Activated naive CD8-positive, alpha-beta T cell treated with anti-CD3 and anti-CD28 coated beads, Interleukin-2, amount 50 U/mL, for 24 hours (primary cell): Measurements from ENCODE around the gene ZNF516.

Experiments used
- ATAC-seq: fragments of 150-1000 bp; cut with Tn5 transposase; one replicate; pipeline ENCODE4 v1.10.0; 2021
- DNase-seq: peaks from one replicate; pipeline ENCODE4 v3.0.0; 2021
- H3K27ac Mint-ChIP-seq: one replicate; pipeline ENCODE4 v1.8.0; 2021; ENCODE audit warnings: mild to moderate bottlenecking, mixed read lengths
- H3K27me3 Mint-ChIP-seq: one replicate; pipeline ENCODE4 v1.8.0; 2021; ENCODE audit warnings: mixed read lengths
- H3K36me3 Mint-ChIP-seq: one replicate; pipeline ENCODE4 v1.8.0; 2021; ENCODE audit warnings: low read depth, mixed read lengths
- H3K4me1 Mint-ChIP-seq: one replicate; pipeline ENCODE4 v1.8.0; 2021; ENCODE audit warnings: mixed read lengths
- H3K4me3 Mint-ChIP-seq: one replicate; pipeline ENCODE4 v1.8.0; 2021; ENCODE audit warnings: mild to moderate bottlenecking, moderate library complexity, mixed read lengths
- H3K9me3 Mint-ChIP-seq: one replicate; pipeline ENCODE4 v1.8.0; 2021; ENCODE audit warnings: mixed read lengths

The ZNF516 gene

DNA sequence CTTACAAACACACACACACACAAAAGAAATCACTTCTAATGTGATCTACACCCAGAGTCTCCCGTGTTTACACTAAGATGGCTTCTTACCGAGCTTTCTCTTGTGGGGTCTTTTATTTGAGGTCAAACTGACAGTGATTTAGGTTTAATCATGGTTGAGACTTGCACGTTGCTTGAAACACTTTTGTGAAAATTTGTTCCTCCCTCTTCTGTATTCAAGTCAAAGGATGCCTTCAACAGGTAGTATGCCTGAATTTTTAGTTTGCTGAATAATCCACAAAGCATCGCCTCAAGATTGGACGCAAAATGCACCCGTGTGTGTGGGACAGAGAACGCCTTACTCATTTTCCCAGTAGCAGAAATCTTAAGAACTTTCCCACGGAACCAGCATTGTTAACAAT, 4.0 kb upstream of the ZNF516 start:
- no peak overlapping the region for H3K4me3 Mint-ChIP-seq
- H3K27me3 Mint-ChIP-seq: peaks cover 23% of the 10 kb centered on the region
- ATAC-seq (no peak), DNase-seq (no peak)
- H3K4me1 Mint-ChIP-seq: peaks cover 16% of the 10 kb centered on the region
- H3K27ac Mint-ChIP-seq: no peak overlapping the region
- no peaks in the 10 kb centered on the region for H3K36me3 Mint-ChIP-seq
- no peaks in the 10 kb centered on the region for H3K9me3 Mint-ChIP-seq

DNA sequence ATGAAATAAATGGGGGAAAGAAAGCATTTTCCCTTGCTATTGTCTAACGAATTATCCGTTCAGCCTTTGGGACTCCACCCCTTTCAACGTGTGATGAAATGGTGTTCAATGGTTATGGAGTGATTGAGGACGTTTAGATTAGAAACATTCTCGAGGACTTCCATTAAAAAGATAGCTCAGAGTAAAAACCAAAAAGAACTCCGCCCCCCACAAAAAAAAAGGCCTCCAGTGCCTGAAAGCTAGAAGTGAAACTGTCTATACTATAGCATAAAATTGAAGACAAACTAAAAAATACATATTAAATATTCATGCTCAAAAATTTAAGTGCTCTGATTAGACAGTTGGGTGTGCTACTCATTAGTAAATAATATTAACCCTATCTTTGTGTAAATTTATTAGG, 3.0 kb upstream of the ZNF516 start:
- Mint-ChIP-seq H3K27ac (no peak overlapping the region), H3K36me3 (no peaks in the 10 kb centered on the region), H3K27me3 (peaks cover 27% of the 10 kb centered on the region), H3K4me1 (peaks cover 24% of the 10 kb centered on the region), H3K4me3 (no peak overlapping the region), H3K9me3 (no peaks in the 10 kb centered on the region)
- no peak for ATAC-seq
- DNase-seq: no peak

DNA sequence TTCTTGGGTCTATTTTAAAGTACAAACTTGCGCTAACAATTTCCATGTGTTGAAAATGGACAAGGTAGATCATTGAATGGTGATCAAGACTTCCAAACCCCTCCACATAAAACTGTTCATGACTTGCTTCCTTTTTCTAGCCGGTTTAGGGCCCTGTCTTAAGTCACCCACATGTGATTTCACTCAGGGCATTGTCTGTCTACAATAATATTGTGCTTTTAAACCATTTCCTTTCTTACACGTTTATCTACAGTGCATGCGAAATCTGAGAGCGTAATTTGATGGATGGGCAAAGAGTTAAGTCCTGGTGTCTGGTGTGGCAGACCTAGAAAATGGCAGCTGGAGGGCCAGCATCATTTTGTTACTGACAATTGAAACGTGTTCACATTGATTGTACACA, 2.0 kb upstream of the ZNF516 start:
- H3K27me3 Mint-ChIP-seq: peaks cover 27% of the 10 kb centered on the region
- H3K4me3 Mint-ChIP-seq: no peak overlapping the region
- ATAC-seq (no peak), DNase-seq (no peak)
- peaks cover 33% of the 10 kb centered on the region for H3K4me1 Mint-ChIP-seq
- no peak overlapping the region for H3K27ac Mint-ChIP-seq
- no peaks in the 10 kb centered on the region for H3K9me3 Mint-ChIP-seq
- peaks cover 3% of the 10 kb centered on the region for H3K36me3 Mint-ChIP-seq

DNA sequence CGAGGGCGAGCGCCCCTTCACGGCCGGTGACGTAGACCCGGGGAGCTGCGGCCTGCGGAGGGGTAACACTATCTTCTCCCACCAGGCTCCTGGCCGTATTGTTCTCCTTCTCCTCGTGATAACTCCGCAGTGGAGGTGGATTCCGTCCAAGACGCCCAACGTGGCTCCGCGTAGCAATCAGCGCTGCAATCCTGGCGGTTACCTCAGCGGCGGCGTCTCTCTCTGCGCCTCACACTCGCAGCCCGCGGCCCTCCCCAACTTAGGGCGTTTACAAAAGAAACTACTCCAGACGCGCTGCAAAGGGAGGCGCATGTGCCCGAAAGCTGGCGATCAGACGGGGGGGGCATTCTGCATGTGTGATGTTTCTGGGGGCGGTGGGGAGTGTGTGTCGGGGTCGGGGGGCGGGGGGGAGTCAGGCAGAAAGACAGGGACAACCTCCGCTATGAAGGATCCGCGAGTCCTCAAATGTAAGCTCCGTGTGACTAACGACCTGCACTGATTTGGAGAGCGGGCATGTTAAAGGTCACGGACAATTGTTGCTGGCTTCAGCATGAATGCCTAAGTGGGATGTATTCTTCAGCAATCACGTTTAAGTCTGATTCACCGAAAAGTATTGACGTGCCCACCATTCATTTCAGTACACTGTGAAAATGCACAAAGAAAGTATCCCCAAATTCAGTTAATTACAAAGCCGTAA, 1.3 kb upstream of the ZNF516 start:
- Mint-ChIP-seq H3K9me3 (no peaks in the 10 kb centered on the region), H3K27ac (no peak overlapping the region), H3K4me1 (peaks cover 34% of the 10 kb centered on the region), H3K4me3 (peak overlapping the region; percentile 82), H3K36me3 (peaks cover 3% of the 10 kb centered on the region), H3K27me3 (peaks cover 27% of the 10 kb centered on the region)
- DNase-seq: peak; percentile 47
- ATAC-seq: no peak

DNA sequence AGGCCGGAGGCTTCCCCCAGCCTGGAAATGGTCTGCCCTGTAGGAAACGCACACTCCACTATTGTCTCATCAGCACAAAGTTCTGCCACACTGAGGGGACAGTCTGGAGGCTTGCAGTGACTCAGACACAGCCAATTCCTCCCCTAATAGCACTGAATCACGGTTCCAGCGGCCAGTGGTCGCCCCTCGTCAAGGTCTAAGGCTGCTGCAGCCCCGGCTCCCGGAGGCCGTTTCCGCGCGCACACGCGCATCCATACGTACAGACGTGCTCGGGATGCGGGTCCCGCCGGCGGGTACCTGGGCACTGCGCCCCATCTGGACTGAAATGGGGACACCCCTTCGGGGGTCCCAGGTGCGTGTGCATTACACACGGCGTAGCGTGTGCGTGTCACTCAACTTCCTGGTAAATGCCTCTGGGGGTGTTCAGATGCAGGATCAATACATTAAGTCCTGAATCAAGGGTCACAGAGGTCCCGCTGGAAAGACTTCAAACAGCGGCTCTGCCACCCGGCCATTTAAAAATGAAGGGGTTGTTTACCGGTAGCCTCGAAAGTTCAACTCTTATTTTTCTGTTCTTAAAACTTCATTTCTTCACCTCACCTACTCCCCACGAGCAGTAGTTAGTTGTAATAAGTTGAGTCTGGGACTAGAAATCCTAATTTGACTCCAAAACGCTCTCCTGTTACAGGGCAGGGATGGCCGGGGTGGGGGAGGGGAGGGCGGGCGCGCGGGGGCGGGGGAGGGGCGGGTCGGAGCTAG, 572 bp upstream of the ZNF516 start:
- H3K4me1 Mint-ChIP-seq: peaks cover 37% of the 10 kb centered on the region
- H3K4me3 Mint-ChIP-seq: peak overlapping the region; percentile 82
- peak; percentile 33 for DNase-seq
- H3K36me3 Mint-ChIP-seq: peaks cover 3% of the 10 kb centered on the region
- H3K27me3 Mint-ChIP-seq: peaks cover 27% of the 10 kb centered on the region
- H3K9me3 Mint-ChIP-seq: no peaks in the 10 kb centered on the region
- peak overlapping the region; percentile 78 for H3K27ac Mint-ChIP-seq
- peak; percentile 20 for ATAC-seq

DNA sequence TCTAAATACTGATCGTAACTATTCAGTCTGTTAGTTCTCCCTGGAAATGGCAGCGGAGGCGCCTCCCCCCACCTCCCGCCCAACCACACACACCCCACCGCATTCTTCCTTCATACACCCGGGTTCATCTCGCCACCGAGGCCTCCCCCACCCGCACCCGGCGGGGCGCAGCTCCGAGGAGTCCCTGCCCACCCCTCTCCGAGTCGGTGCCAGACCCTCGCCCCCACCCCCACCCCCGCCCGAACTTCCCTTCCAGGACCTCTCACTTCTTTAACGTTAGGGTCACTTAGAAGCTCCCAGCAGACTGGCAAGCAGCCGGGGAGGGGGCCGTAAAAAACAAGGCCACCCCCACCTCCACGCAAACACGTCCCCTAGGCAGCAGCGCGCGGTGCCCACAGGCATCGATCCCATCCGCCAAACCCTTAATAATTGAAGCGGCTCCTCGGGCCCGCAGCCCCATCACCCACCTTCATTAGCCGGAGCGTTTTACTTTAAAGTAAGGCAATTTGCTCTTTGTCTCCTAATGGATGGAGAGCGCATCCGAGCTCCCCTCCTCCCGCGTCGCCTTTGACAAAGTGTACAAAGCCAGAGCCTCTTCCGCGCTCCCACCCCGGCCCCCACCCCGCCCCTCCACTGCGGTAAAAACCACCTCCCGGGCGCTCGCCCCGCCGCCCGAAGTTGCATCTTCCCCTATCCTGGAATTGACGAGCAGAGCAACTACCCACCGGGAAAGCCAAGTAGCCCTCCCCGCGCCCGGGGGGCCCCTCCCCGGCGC, 624 bp downstream of the ZNF516 start:
- H3K27ac Mint-ChIP-seq: no peak overlapping the region
- H3K27me3 Mint-ChIP-seq: peaks cover 24% of the 10 kb centered on the region
- peak overlapping the region; percentile 89 for H3K4me3 Mint-ChIP-seq
- ATAC-seq: no peak
- DNase-seq: peak; percentile 27
- H3K9me3 Mint-ChIP-seq: no peaks in the 10 kb centered on the region
- peaks cover 44% of the 10 kb centered on the region for H3K4me1 Mint-ChIP-seq
- H3K36me3 Mint-ChIP-seq: peaks cover 3% of the 10 kb centered on the region

DNA sequence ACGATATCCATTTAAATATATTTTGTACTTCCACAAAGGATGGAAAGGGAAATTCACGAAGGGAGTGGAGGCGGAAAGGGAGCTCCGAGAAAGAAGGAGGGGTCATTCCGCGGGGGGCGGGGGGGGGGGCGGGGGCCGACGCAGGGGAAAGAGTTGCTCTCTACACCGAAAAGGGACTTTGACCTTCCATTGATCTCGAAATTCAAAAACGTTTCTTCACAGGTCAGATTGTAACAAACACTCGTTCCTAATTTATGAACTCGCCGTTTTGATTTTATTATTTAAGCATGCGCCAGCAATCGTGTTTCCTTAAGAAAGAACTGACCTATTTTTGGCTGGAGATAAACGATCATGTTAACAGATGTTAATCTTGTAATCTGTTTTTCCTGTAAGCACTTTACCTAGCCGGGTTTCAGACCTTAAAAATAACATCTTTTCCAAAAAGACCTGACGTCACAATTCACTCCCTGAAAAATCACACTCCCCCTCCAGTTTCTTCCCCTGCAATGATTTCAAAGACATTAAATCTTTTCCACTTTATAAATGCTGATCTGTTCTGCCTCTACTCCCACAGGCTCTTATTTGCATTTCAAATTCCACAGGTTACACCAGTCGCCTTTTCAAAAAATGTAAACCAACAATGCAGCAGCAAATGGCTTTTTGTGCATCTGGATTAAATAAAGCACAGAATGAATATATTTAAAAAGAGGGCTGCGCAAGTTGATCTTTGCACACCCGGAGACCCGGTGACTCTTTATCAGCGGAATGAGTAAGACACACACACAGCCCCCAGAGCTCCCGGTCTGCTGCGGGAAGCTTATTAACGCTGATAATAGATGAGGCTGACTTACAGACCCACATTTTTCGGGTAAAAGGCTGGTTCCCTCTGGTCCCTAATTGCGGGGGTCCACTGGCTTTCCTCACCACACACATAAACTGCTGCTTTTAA, 1.6 kb downstream of the ZNF516 start:
- Mint-ChIP-seq H3K36me3 (peaks cover 3% of the 10 kb centered on the region), H3K4me3 (peak overlapping the region; percentile 89), H3K27me3 (peaks cover 24% of the 10 kb centered on the region), H3K9me3 (no peaks in the 10 kb centered on the region), H3K27ac (peak overlapping the region; percentile 90), H3K4me1 (peaks cover 46% of the 10 kb centered on the region)
- ATAC-seq: no peak
- peak; percentile 37 for DNase-seq

DNA sequence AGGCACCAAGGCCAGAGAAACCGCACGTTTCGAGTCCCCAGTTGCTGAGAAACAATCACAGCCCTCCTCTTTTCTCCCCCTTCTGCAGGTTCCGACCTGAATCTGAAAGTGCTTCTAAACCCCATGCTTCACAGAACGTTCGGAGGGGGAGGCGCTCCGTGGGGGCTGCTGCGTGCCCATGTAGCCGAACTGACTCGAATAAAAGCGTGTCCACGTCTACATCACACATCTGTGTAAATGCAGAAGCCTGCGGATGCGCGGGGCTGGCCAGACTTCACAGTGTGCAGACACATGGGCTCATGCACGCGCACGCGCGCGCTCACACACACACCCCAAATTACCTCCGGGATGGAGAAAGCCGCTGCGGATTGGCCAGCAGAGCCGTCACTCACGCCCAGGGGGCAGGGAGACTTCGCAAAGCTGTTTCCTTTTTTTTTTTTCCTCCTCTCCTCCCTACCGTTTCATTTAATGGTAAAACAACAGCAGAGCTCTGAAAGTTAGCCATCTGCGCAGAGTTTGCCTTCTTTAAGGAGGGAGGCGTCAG, 2.3 kb downstream of the ZNF516 start:
- peak overlapping the region; percentile 90 for H3K27ac Mint-ChIP-seq
- no peaks in the 10 kb centered on the region for H3K9me3 Mint-ChIP-seq
- peaks cover 24% of the 10 kb centered on the region for H3K27me3 Mint-ChIP-seq

DNA sequence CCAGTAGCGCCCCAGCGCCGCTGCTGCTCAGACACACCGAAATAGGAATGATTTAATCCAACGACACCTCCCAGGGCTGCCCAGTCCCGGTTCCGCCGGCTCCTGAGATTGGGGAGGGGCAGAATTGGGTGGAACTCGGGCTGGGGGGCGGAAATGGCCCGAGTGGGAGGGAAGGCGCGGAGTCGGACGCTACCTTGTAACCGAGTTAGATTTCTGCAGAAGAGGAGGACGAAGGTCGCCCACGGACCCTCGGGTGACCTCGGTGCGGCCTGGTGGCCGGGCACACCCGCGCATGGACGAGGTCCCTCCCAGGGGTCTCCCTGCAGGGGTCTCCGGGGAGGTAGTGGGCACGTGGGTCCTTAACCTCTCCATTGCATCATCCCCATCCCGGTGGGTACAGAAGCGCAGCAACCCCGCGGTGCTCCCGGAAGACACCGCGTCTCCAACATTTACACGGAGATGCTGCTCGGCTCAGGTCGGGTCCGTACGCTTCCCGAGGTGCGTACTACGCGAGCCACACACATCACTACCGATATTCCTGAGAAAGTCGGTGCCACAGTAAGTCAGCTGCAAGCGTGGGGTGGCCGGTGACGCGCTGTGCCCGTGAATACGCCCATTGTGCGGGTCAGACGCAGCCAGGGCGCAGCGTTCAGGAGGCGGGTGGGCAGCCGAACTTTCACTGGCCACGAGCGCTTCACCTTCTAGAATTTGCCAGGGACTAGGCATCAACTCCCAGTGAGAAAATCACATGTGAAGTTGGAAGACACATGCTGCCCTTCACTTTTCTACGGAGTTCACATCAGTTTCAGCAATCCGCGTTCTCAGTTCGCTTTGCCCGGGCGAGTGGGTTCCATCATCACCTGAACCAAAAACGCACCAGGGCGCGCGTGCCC, 3.0 kb downstream of the ZNF516 start:
- peak; percentile 51 for DNase-seq

More for the DNA sequence above, 2.3 kb downstream of the ZNF516 start:
- H3K36me3 Mint-ChIP-seq: peaks cover 3% of the 10 kb centered on the region
- DNase-seq (peak; percentile 100), ATAC-seq (peak; percentile 87)
- peak overlapping the region; percentile 89 for H3K4me3 Mint-ChIP-seq
- peaks cover 48% of the 10 kb centered on the region for H3K4me1 Mint-ChIP-seq

DNA sequence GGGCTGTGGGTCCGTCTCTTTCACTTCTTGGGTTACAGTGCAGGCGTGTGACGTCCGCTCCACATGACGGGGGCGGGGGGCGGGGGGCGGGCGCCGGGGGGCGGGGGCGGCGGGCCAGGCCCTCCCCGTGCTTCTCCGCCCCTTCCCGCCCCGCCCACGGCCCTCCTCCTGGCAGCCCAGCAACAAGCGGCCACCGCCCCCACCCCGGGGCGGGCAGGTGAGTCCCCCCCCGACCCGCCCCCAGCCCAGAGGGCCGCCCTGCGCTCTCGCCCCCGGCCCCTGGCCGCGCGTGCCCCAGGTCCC, 3.6 kb downstream of the ZNF516 start:
- peaks cover 55% of the 10 kb centered on the region for H3K4me1 Mint-ChIP-seq
- peaks cover 18% of the 10 kb centered on the region for H3K27me3 Mint-ChIP-seq
- ATAC-seq (peak; percentile 5), DNase-seq (peak; percentile 71)
- H3K27ac Mint-ChIP-seq: peak overlapping the region; percentile 90
- no peaks in the 10 kb centered on the region for H3K9me3 Mint-ChIP-seq
- H3K36me3 Mint-ChIP-seq: peaks cover 3% of the 10 kb centered on the region
- H3K4me3 Mint-ChIP-seq: peak overlapping the region; percentile 89

More for the DNA sequence above, 3.0 kb downstream of the ZNF516 start:
- H3K4me1 Mint-ChIP-seq: peaks cover 50% of the 10 kb centered on the region
- peak overlapping the region; percentile 90 for H3K27ac Mint-ChIP-seq
- H3K36me3 Mint-ChIP-seq: peaks cover 3% of the 10 kb centered on the region
- peaks cover 22% of the 10 kb centered on the region for H3K27me3 Mint-ChIP-seq
- no peaks in the 10 kb centered on the region for H3K9me3 Mint-ChIP-seq
- ATAC-seq: no peak
- peak overlapping the region; percentile 89 for H3K4me3 Mint-ChIP-seq

DNA sequence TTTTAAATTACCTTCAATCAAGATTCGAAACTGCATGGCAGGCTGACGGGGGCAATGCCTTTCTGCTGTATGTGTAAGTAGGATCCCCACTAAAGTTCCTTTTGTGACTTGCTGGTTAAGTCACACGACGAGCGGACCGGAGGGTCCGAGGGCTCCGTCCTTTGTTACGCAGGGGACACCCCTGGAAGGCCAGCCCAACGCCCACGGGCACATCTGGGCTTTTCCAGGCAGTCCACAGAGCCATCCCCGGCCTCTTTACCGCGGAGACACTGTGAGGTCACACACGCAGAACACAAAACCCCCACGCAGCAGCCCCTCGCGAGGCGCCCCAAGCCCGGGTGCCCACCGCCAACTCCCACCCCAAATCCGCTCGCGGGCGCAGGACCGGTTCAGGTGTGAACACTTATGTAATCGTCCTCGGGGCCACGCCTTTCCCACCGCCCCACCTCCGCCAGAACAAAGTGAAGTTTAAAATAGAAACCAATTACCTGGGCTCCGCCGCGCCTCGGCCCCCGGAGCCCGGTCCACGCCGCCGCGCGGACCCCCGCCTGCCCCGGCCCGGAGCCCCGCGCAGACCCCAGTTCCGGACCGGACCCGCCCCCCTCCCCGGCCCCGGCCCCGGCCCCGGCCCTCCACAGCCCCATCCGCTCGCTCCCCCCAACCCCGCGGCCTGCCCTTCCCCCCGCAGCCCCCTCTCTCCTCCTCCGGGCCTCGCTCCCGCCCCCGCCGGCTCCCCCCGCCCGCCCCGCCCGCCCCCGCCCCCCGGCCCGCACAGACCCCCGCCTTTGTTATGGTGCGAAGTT, 4.2 kb downstream of the ZNF516 start:
- ATAC-seq (no peak), DNase-seq (peak; percentile 41)
- Mint-ChIP-seq H3K9me3 (no peaks in the 10 kb centered on the region), H3K27me3 (peaks cover 14% of the 10 kb centered on the region), H3K4me3 (peak overlapping the region; percentile 80), H3K36me3 (peaks cover 3% of the 10 kb centered on the region), H3K4me1 (peaks cover 53% of the 10 kb centered on the region), H3K27ac (peak overlapping the region; percentile 56)

DNA sequence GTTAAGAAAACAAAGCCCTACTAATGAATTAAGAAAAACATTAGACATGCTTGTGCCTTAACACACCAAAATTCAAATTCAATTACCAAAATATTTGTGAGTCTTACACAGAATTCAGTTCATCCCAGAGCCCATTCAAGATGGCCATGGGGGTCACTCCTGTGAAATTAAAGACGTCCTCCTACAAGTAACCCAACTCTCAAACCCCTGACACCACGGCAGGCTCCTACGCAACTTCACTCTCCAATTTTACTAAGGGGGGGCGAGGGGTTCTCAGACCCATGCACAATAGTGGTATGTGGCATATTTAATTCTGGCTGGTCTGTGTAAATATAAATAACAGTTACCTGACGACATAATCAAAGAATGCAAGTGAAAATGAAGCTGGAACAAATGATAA, 5.0 kb downstream of the ZNF516 start:
- no peak for DNase-seq
- Mint-ChIP-seq H3K36me3 (peaks cover 3% of the 10 kb centered on the region), H3K4me1 (peaks cover 51% of the 10 kb centered on the region), H3K4me3 (peak overlapping the region; percentile 80), H3K9me3 (no peaks in the 10 kb centered on the region), H3K27me3 (peaks cover 8% of the 10 kb centered on the region), H3K27ac (no peak overlapping the region)
- no peak for ATAC-seq
